ENCODE results near the gene BTN2A1.

Gene BTN2A1

DNA sequence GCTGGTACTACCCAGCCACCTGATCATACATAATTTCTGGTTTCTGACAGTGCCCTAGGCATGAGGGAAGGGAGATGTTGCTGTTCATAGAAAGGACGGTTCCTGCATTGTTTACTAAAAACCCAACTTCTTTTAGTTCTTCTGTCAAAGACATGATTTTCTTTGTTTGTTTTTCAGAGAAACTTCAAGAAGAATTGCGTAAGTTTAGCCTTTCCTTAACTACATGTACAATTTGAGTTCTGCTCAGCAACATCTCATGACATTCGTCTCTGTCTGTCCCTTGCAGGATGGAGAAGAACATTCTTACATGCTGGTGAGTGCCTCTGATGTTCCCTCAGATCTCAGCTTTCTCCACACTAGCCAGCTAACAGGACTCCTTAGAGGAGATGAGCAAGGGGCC lies 8.0 kb downstream of the BTN2A1 start:
- H3K4me3 ChIP-seq (ENCODE audit: low read depth, low read length), result no peak overlapping the region
- in situ Hi-C loops (cut with HindIII; ENCODE audit: low sequenced_read_pairs), result no loop called here
- TF ChIP-seq, protein P1, sequence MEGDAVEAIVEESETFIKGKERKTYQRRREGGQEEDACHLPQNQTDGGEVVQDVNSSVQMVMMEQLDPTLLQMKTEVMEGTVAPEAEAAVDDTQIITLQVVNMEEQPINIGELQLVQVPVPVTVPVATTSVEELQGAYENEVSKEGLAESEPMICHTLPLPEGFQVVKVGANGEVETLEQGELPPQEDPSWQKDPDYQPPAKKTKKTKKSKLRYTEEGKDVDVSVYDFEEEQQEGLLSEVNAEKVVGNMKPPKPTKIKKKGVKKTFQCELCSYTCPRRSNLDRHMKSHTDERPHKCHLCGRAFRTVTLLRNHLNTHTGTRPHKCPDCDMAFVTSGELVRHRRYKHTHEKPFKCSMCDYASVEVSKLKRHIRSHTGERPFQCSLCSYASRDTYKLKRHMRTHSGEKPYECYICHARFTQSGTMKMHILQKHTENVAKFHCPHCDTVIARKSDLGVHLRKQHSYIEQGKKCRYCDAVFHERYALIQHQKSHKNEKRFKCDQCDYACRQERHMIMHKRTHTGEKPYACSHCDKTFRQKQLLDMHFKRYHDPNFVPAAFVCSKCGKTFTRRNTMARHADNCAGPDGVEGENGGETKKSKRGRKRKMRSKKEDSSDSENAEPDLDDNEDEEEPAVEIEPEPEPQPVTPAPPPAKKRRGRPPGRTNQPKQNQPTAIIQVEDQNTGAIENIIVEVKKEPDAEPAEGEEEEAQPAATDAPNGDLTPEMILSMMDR (IDR thresholded peaks at IDR 0.05; ENCODE audit: low read depth, low read length), result no peak
- no peak for DNase-seq (ENCODE audit: low read depth, low spot score)

DNA sequence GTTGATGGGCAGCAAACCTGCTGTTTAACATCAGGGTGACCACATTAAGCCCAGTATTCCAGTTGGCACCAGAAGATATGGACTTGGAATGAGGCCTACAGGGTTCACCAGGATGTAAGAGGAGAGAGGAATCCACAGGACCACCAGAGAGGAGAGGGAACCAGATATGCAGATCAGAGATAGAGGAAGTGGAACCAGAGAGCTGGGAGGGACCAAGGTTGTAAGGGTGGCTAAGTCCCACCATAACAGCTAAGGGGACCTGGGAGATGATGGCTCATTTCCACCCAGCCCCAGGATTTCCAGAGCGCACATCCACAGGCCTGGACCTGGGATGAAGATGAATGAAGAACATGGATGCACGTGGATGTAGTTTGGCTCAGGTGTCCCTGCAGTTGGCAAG lies 11.1 kb downstream of the BTN2A1 start:
- in situ Hi-C loops (cut with HindIII; ENCODE audit: low sequenced_read_pairs), result no loop called here
- TF ChIP-seq, protein P1 (IDR thresholded peaks at IDR 0.05; ENCODE audit: low read depth, low read length), result no peak
- no peak for DNase-seq (ENCODE audit: low read depth, low spot score)
- H3K4me3 ChIP-seq (ENCODE audit: low read depth, low read length), result no peak overlapping the region

GRCh38 chr6:26470643-26471042 lies 12.9 kb downstream of the BTN2A1 start:
- TF ChIP-seq, protein P1 (IDR thresholded peaks at IDR 0.05; ENCODE audit: low read depth, low read length), result no peak
- DNase-seq (ENCODE audit: low read depth, low spot score), result no peak
- in situ Hi-C loops (cut with HindIII; ENCODE audit: low sequenced_read_pairs), result no loop called here
- no peak overlapping the region for H3K4me3 ChIP-seq (ENCODE audit: low read depth, low read length)

GRCh38 chr6:26471970-26472369 lies 14.2 kb downstream of the BTN2A1 start:
- TF ChIP-seq, protein P1 (IDR thresholded peaks at IDR 0.05; ENCODE audit: low read depth, low read length), result no peak
- H3K4me3 ChIP-seq (ENCODE audit: low read depth, low read length), result no peak overlapping the region
- in situ Hi-C loops (cut with HindIII; ENCODE audit: low sequenced_read_pairs), result no loop called here
- no peak for DNase-seq (ENCODE audit: low read depth, low spot score)

DNA sequence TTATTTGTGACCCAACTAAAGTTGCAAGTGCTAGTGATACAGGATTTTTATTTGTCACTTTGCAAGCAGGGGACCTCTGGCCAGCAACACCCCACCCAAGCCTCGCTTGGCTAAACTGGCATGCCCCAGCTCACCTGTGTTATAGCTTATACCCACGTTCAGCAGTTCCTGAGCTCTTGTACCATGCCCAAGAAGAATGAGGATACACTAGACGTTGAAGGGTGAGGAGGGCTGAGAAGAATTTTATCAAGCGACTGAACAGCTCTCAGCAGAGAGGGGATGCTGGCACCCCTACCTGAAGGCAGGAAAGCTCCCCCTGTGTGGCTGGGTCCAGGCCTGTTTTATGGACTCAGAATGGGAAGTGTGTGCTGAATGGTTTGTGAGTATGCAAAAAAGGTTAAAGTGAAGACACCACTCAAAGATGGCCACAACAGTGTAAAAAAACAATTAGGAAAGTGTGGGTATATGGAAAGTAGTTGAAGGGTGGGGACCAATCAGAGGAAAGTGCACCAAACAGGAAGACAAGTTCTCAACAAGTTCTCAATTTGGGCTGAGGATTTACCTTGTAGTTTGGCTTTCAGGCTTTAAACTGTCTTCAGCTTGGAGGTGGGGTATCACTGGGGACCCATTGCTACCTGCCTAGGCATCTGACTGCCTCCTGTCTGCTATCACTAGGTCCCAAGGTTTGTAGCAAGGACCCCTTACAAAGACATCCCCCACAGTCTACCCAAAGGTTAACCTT lies 15.0 kb downstream of the BTN2A1 start:
- TF ChIP-seq, protein P1 (IDR thresholded peaks at IDR 0.05; ENCODE audit: low read depth, low read length), result no peak
- in situ Hi-C loops (cut with HindIII; ENCODE audit: low sequenced_read_pairs), result no loop called here
- H3K4me3 ChIP-seq (ENCODE audit: low read depth, low read length), result no peak overlapping the region
- no peak for DNase-seq (ENCODE audit: low read depth, low spot score)

DNA sequence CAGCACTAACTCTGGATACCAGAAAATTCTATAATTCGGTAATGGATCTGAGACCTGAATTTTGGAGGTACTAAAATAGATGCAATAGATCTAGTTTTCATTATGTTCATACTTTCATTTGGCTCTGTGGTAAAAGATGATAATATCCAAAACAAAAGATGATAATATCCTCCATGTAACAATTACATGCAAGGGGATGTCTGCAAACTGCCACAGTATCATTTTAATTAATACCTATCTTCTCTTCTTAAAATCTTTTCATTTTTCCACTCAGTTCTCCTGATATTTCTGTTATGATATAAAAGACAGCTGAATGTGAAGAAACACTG lies 15.6 kb downstream of the BTN2A1 start:
- no peak for DNase-seq (ENCODE audit: low read depth, low spot score)
- peak overlapping the region; percentile 49 for H3K4me3 ChIP-seq (ENCODE audit: low read depth, low read length)
- in situ Hi-C loops (cut with HindIII; ENCODE audit: low sequenced_read_pairs), result no loop called here
- TF ChIP-seq, protein P1 (IDR thresholded peaks at IDR 0.05; ENCODE audit: low read depth, low read length), result no peak
